Liver (tissue), 9 donors: ENCODE measurements around the gene NR4A1. TPM values are rescaled to one million over a fixed set of nuclear protein-coding genes. Genes with fewer than 3 reads are reported as not detected.

Experiments
- DNase-seq: peaks from one replicate; pipeline ENCODE4 v3.0.0-alpha.2; 2017; ENCODE audit warnings: low spot score
- H3K27ac ChIP-seq, 2 donors: one replicate each; pipeline ENCODE4 v1.7.0; 2013; ENCODE audit warnings: inconsistent platforms in 2 of 2, low read length in 2 of 2, control low read depth in 1 of 2, low read depth in 1 of 2, mild to moderate bottlenecking in 1 of 2
- H3K27me3 ChIP-seq, 4 donors: one replicate each; pipeline versions ENCODE4 v1.6.1 to v1.7.0; 2013; ENCODE audit warnings: low read length in 3 of 4, inconsistent platforms in 1 of 4, mild to moderate bottlenecking in 1 of 4, moderate library complexity in 1 of 4; ENCODE audit not compliant: control insufficient read depth in 4 of 4, insufficient read depth in 4 of 4
- H3K36me3 ChIP-seq, 4 donors: one replicate each; pipeline versions ENCODE4 v1.6.1 to v1.7.0; 2013; ENCODE audit warnings: low read length in 3 of 4, mild to moderate bottlenecking in 3 of 4, low read depth in 1 of 4, moderate library complexity in 1 of 4; ENCODE audit not compliant: control insufficient read depth in 4 of 4, insufficient read depth in 3 of 4
- H3K4me1 ChIP-seq, 4 donors: one replicate each; pipeline versions ENCODE4 v1.6.1 to v1.7.0; 2013; ENCODE audit warnings: low read length in 3 of 4, mild to moderate bottlenecking in 3 of 4, moderate library complexity in 1 of 4; ENCODE audit not compliant: control insufficient read depth in 4 of 4, insufficient read depth in 4 of 4
- H3K4me3 ChIP-seq, 3 donors: one replicate each; pipeline versions ENCODE4 v1.6.1 to v1.7.0; 2013; ENCODE audit warnings: low read length in 3 of 3, control low read depth in 1 of 3, low read depth in 1 of 3, mild to moderate bottlenecking in 1 of 3
- H3K9ac ChIP-seq, 2 donors: one replicate each; pipeline ENCODE4 v1.7.0; 2013; ENCODE audit warnings: low read length in 2 of 2, mild to moderate bottlenecking in 2 of 2, moderate library complexity in 2 of 2, control low read depth in 1 of 2, low read depth in 1 of 2
- H3K9me3 ChIP-seq, 4 donors: one replicate each; pipeline versions ENCODE4 v1.6.1 to v1.7.0; 2013; ENCODE audit warnings: low read length in 3 of 4; ENCODE audit not compliant: control insufficient read depth in 4 of 4
- CTCF ChIP-seq: fragments of 150-350 bp; IDR thresholded peaks from 2 replicates; pipeline ENCODE4 v1.5.1; 2017; ENCODE audit warnings: improper control_type of control experiment, low read depth, low read length; ENCODE audit not compliant: missing input control
- EGR1 ChIP-seq, 2 donors: IDR thresholded peaks; 2 replicates each; pipeline ENCODE4 v1.6.1; 2016 to 2018; ENCODE audit warnings: antibody characterized with exemption in 2 of 2, low read depth in 2 of 2
- FOXA1 ChIP-seq: IDR thresholded peaks from 2 replicates; pipeline ENCODE4 v1.6.1; 2016; ENCODE audit warnings: antibody characterized with exemption
- FOXA2 ChIP-seq: IDR thresholded peaks from 2 replicates; pipeline ENCODE4 v1.6.1; 2016; ENCODE audit warnings: antibody characterized with exemption
- GABPA ChIP-seq, 2 donors: IDR thresholded peaks in 1 of 2; conservative IDR thresholded peaks in 1 of 2; 2 replicates each; pipeline ENCODE4 v1.6.1; 2016; ENCODE audit warnings: antibody characterized with exemption in 2 of 2, mild to moderate bottlenecking in 1 of 2, moderate library complexity in 1 of 2
- HNF4A ChIP-seq, 2 donors: conservative IDR thresholded peaks; 2 replicates each; pipeline ENCODE4 v1.6.1; 2016; ENCODE audit warnings: antibody characterized with exemption in 2 of 2, mild to moderate bottlenecking in 2 of 2
- HNF4G ChIP-seq: IDR thresholded peaks from 2 replicates; pipeline ENCODE4 v1.6.1; 2016; ENCODE audit warnings: antibody characterized with exemption
- NR2F2 ChIP-seq: IDR thresholded peaks from 2 replicates; pipeline ENCODE4 v1.6.1; 2016; ENCODE audit warnings: antibody characterized with exemption
- RAD21 ChIP-seq, 2 donors: IDR thresholded peaks; 2 replicates each; pipeline ENCODE4 v1.6.1; 2016; ENCODE audit warnings: antibody characterized with exemption in 2 of 2, mild to moderate bottlenecking in 2 of 2
- REST ChIP-seq: IDR thresholded peaks from 2 replicates; pipeline ENCODE4 v1.6.1; 2016; ENCODE audit warnings: antibody characterized with exemption, mild to moderate bottlenecking
- RXRA ChIP-seq, 2 donors: IDR thresholded peaks; 2 replicates each; pipeline ENCODE4 v1.6.1; 2017 to 2018; ENCODE audit warnings: antibody characterized with exemption in 2 of 2, mild to moderate bottlenecking in 1 of 2
- SP1 ChIP-seq: IDR thresholded peaks from 2 replicates; pipeline ENCODE4 v1.6.1; 2018; ENCODE audit warnings: antibody characterized with exemption, mild to moderate bottlenecking
- TAF1 ChIP-seq: conservative IDR thresholded peaks from 2 replicates; pipeline ENCODE4 v1.6.1; 2016; ENCODE audit warnings: antibody characterized with exemption, mild to moderate bottlenecking
- YY1 ChIP-seq: IDR thresholded peaks from 2 replicates; pipeline ENCODE4 v1.6.1; 2016; ENCODE audit warnings: antibody characterized with exemption, mild to moderate bottlenecking
- ZBTB33 ChIP-seq: IDR thresholded peaks from 2 replicates; pipeline ENCODE4 v1.6.1; 2016; ENCODE audit warnings: antibody characterized with exemption
- WGBS: extraction: QIAGEN DNeasy Blood & Tissue Kit; methylation state at CpG from one replicate; pipeline ENCODE4 v1.1.7; 2013; 5-methylcytosine and 5-hydroxymethylcytosine counted together
- polyA plus RNA-seq, 2 donors: library from polyadenylated mRNA; stranded (reverse) in 1 of 2; unstranded in 1 of 2; fragments of 200-250 nt in 1 of 2; fragments of >200 nt in 1 of 2; fragmentation: Nextera tagmentation in 1 of 2; extraction: Ambion mirVana in 1 of 2; gene quantifications; one replicate each; pipeline versions ENCODE4 v1.2.1 to v1.2.3, GENCODE V29; 2013 to 2015
- total RNA-seq, 2 donors: library from RNA; depleted of rRNA; stranded (reverse); fragments of >200 nt; gene quantifications; one replicate each; pipeline ENCODE4 v1.2.3, GENCODE V29; 2014
- TF ChIP-seq, protein P1 (sequence below): IDR thresholded peaks from 2 replicates; pipeline ENCODE4 v1.6.1; 2016; ENCODE audit warnings: antibody characterized with exemption
- donor health status: healthy.
- donor health status: healthy.
- donor health status: healthy.
- donor health status: healthy.
- donor health status: healthy.

The NR4A1 gene
- total and polyA plus RNA-seq, 4 donors, result 0.79 to 5.8 (median 3.4) TPM

GRCh38 chr12:52062167-52063081, 11.2 kb downstream of the NR4A1 start (continued):
- TF ChIP-seq ZBTB33 (no peak), RXRA (IDR thresholded peaks at IDR 0.05) (no peak)

GRCh38 chr12:52063082-52063924, 12.1 kb downstream of the NR4A1 start:
- Histone ChIP-seq H3K4me3 (no peak overlapping the region), H3K27me3 (no peaks in the 10 kb centered on the region), H3K36me3 (peaks cover 0 to 2% (median 0%) of the 10 kb centered on the region in 4 donors), H3K9me3 (no peaks in the 10 kb centered on the region), H3K4me1 (no peaks in the 10 kb centered on the region), H3K27ac (no peak overlapping the region), H3K9ac (no peak overlapping the region)
- no peak for TF ChIP-seq NR2F2
- no peak for TF ChIP-seq RAD21 (IDR thresholded peaks at IDR 0.05)
- no peak for TF ChIP-seq HNF4G
- TF ChIP-seq CTCF, result no peak
- no peak for TF ChIP-seq REST
- TF ChIP-seq GABPA (IDR thresholded peaks at IDR 0.05 in 1 of 2, conservative IDR thresholded peaks at IDR 0.05 in 1 of 2), result no peak
- TF ChIP-seq ZBTB33, result no peak
- no peak for TF ChIP-seq FOXA1
- TF ChIP-seq FOXA2, result no peak
- no peak for TF ChIP-seq YY1
- TF ChIP-seq, protein P1, sequence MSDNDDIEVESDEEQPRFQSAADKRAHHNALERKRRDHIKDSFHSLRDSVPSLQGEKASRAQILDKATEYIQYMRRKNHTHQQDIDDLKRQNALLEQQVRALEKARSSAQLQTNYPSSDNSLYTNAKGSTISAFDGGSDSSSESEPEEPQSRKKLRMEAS, result no peak
- no peak for TF ChIP-seq SP1
- no peak for TF ChIP-seq TAF1
- TF ChIP-seq EGR1 (IDR thresholded peaks at IDR 0.05; ENCODE audit: low read depth in 2 of 2), result no peak
- no peak for TF ChIP-seq RXRA (IDR thresholded peaks at IDR 0.05)
- no peak for TF ChIP-seq HNF4A (conservative IDR thresholded peaks at IDR 0.05)
- DNase-seq, result no peak
- WGBS, result 84% methylated on average over 20 of the region's 20 CpGs
